Umbilical cord (tissue), 2 donors: ENCODE data around the gene CDKAL1. TPM values are rescaled to one million over a fixed set of nuclear protein-coding genes. Genes with fewer than 3 reads are reported as not detected.
"Not testable (repeated sequence)": the region's sequence is repeated elsewhere in the genome, so short reads cannot be mapped to it uniquely, and the experiment has no call there.

Source experiments
- DNase-seq: peaks from one replicate; pipeline ENCODE4 v3.0.0-alpha.2; 2015; ENCODE audit warnings: low spot score
- total RNA-seq: library from RNA; depleted of rRNA; stranded (reverse); fragments of >200 nt; gene quantifications from one replicate; pipeline ENCODE4 v1.2.3, GENCODE V29; 2014; ENCODE audit warnings: low replicate concordance; ENCODE audit not compliant: insufficient read depth

The CDKAL1 gene
- total RNA-seq, 1 donor from 2014 or later, result 24.6 TPM

DNA sequence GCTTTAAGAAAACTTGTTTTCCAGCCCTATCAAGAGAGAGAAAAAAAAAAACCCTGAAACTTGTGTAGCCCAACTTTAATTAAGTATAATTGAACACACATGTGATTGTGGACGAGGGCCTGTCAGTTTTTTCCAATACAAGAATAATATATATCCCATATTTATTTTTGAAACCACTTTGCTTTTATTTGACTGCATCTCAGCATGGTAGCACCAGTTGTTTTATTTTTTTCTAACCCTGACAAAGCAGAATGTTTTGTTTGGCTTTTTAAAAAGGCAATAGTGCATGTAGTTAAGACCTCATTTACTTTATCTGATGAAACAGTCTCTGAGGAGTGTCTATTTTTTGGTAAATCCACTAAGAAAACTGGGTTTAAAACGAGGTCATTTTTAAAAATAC lies 257.7 kb downstream of the CDKAL1 start:
- no peak for DNase-seq

DNA sequence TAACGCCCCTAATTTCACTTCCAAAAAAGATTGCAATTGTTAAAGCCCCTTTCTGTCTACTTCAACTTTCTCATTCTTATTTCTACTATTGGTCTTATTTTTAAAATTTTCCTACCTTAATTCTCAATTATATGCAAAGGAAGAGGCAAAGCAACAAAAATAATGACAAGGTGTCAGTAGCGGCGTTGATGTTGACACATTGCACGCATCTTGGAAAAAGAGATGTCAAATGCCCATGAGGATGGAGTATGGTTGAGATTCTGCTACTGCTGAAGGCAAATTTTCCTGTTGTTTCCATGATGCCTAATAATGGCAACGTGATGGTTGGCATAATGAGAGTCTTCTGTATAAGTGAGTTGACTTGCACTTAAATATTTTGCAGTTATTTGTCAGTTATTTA lies 258.9 kb downstream of the CDKAL1 start:
- no peak for DNase-seq

DNA sequence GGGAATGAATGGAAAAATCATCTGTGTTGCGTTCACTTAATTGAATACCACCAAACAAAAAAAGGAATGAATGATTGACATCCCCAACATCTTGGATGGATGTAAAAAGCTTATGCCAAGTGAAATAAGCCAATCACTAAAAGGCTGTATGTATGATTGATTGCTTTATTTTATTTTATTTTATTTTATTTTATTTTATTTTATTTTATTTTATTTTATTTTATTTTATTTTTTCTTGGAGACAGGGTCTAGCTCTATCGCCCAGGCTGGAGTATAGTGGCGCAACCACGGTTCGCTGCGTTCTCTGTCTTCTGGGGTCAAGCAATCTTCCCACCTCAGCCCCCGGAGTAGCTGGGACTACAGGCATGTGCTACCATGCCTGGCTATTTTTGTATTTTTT lies 263.3 kb downstream of the CDKAL1 start:
- no peak for DNase-seq

DNA sequence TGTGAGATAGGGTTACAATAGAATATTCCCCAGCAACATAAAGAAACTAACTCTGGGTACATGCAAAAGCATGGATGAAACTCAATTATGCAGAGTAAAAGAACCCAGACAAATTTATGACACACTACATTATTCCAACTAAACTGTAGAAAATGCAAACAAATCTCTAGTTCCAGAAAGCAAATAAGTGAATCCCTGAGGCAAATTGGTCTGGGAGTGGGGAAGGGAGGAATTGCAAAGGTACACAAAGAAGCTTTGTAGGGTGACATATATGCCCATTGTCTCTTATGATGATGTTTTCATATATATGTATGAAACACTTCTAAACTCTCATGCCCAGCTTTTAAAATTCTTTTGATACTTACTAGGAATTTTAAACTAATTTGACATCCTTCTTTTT lies 266.0 kb downstream of the CDKAL1 start:
- no peak for DNase-seq

DNA sequence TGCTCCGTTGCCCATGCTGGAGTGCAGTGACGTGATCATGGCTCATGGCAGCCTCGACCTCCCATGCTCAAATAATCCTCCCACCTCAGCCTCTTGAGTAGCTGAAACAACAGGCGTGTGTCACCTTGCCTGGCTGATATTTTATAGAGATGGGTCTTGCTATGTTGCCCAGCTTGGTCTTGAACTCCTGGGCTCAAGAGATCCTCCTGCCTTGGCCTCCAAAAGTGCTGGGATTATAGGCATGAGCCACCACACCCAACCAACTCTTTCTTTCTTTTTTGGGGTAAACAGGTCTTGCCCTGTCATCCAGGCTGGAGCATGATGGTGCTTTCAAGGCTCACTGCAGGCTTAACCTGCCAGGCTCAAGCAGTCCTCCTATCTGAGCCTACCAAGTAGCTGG lies 266.4 kb downstream of the CDKAL1 start:
- DNase-seq, result no peak

DNA sequence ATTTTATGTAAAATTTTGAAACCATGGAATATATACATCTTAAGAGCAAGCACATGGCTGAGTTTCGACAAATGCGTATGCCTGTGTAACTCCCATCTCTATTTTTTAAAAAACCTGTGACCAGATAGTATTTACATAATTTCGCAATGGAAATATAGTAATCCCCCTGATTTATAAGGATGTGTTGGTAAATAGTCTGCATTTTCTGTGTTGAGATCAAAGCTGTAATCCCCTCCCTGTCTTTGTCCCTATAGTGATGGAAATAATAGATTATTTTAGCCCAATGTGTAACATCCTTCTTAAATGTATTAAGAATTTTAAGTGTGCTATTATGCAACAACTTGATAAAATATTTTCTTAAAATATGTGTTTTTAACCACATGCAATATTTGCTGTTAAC lies 267.3 kb downstream of the CDKAL1 start:
- DNase-seq, result no peak

DNA sequence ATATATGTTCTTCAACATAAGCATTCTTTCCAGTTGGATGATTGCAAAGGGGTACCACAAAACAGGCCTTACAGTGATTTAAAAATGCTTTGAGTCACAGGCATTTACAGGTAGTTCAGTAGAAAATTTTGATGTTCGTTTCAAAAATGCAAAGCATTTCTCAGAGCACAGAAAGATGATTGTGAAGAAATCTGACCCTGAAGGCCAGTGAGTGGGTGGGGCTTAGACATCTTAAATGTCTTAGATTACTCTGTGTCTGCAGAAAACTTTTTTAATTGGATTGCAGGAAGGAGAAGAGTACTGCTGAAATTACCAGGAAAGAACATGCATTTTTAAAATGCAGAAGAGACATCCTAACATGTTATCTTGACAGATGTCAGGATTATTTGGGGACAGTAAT lies 268.3 kb downstream of the CDKAL1 start:
- DNase-seq, result peak; percentile 20

DNA sequence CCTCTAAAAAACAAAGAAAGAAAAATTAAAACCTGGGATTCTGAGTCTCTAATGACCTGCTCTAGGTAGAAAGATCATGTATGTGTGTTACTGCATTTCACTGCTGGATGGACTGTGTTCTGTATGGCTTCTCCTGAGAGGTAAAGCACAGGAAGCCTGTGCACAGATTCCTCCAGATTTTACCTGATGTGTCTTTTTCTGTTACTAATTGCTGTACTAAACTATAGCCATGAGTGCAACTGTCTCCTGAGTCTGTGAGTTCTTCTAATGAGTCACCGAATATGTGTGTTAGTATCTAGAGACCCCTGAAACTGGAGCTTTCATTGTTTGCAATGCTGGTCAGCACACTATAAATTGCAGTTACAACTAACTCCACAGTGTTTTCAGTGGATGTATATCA lies 270.8 kb downstream of the CDKAL1 start:
- no peak for DNase-seq

DNA sequence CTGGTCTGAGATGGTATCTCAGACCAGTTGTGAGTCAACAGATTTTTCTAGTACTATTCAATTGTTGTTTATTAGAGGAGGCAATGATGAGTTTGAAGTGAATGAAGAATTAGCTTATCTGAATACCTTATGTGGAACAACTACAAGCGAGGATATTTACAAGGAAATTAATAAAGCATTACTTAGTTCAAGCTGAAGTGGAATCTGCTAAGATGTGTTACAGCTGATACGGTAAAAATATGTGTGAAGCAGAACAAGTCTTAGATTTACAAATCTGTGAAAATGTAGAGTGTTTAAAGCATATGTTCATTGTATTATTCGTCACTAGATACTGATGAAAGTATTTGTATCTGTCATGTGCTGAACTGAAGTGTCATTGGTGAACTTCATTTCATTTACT lies 272.4 kb downstream of the CDKAL1 start:
- no peak for DNase-seq

DNA sequence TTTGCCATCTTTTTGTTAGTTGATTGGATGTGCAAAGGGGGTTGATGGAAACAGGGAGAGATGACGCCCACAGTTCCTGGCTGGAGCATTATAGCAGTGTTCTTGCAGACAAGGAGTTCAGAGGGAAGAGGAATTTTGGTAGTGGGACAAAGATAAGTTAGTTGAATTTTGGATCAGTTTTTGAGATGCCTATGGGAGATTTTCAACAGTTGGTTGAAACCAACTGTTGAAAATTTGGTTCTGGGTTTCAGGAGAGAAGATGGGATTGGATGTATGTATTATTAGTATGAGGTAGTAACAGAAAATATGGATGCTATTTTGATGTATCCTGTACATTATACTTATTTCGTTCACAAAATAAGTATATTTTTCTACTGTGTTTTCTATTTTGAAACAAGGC lies 274.2 kb downstream of the CDKAL1 start:
- DNase-seq, result no peak

DNA sequence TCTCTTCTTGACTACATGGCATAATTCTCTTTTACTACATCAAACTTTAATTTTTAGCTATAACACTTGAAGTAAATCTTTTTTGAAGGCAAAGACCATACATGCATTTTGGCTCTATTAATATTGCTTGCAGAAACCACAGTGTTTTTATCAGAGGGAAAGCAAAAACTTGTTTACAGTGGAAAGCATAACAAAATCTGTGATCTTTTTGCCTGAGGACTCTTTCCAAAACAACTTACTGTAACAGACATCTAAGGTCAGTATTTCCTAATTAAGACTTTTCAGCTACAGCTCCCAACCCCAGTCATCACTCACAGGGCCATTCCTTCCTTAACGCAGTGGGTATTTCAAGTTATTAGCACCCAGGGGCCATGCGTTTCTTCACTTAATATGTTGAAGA lies 274.7 kb downstream of the CDKAL1 start:
- no peak for DNase-seq

DNA sequence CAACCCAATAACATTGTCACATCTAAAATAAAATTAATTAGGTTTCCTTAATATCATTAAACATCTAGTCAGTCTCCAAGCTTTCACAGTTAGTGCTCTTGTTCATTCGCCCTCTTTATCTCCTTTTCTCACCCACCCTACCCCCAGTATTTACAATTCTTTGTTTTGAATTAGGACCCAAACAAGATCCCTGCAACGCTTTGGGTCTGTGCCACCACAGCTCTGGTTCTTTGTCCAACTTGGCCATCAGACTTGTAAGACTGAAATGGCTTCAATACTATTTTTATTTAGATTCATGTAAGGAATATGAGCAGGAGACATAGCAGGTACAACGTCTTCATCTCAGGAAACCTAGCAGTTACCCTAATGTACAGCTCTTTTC lies 276.5 kb downstream of the CDKAL1 start:
- no peak for DNase-seq

DNA sequence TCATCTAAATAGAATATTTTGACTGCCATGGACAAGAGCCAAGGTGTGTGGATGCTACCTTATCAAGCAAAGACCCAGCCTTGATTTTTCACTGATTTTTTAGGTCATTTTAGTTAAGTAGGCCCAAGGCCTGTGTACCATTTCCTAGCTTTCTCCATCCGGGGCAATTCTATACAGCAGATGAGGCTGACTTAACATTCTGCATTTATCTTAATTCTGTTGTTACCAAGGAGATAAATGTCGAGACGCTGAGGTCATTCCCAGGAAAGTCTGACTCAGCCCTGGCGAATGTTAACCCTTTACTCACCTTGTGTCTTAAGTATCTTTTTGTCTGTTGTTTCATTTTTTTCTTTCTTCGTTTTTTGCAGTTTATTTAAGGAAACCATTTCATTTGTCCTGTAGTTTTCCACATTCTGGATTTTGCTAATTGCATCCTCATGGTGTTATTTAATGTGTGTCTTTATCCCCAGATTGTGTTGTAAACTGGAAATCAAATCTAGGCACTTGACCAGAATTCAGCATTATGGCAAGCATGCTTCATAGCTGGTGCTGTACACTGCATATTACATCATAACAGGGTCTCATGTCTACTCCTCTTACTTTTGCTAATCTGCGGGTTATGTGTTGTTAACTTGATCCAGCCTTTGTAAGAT lies 277.0 kb downstream of the CDKAL1 start:
- peak; percentile 62 for DNase-seq

DNA sequence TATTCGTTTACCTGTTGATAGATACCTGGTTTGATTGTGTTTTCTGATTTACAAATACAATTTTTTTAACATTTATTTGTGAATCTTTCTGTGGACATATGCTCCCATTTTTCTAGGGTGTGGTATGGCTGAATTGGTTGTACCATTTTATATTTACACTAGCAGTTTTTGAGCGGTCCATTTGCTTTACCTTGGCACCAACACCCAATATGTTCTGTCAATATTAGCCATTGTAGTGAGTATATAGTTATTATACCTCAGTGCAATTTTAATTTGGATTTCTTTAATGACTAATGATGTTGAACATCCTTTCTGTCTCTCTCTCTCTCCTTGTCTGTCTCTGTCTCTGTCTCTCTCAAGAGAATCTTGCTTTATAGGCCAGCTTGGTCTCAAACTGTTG lies 278.5 kb downstream of the CDKAL1 start:
- no peak for DNase-seq

DNA sequence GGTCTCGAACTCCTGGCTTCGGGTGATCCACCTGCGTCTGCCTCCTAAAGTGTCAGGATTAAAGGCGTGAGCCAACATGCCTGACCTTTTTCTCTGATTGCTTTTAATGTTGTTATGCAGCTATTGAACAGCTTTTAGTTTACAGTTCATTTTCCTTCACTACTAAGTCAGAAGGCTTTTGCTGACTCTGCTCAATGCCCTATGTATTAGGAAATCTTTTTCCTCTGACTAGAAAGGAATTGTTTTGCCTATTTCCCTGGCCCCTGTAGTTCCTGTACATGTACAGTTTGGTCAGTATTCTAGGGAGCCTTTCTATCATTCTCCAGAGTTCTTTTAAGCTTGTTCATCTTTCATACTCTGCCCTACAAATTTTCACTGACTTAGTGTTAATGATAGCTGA lies 280.2 kb downstream of the CDKAL1 start:
- no peak for DNase-seq

DNA sequence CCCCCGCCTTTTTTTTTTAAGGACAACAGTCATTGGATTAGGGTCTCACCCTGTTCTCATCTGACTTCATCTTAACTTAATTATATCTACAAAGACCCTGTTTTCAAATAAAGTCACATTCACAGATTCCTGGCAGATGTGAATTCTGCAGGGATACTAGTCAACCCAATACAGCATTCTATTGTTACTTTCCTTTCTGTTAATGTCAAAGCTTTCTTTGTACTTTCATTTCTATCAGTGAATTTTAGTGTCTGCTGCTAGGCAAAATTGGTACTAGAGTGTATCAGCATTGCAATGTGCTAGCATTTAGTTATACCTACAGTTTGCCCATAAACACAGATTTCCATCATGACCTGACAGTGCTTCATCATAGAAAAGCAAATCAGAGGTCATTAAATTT lies 281.9 kb downstream of the CDKAL1 start:
- no peak for DNase-seq

DNA sequence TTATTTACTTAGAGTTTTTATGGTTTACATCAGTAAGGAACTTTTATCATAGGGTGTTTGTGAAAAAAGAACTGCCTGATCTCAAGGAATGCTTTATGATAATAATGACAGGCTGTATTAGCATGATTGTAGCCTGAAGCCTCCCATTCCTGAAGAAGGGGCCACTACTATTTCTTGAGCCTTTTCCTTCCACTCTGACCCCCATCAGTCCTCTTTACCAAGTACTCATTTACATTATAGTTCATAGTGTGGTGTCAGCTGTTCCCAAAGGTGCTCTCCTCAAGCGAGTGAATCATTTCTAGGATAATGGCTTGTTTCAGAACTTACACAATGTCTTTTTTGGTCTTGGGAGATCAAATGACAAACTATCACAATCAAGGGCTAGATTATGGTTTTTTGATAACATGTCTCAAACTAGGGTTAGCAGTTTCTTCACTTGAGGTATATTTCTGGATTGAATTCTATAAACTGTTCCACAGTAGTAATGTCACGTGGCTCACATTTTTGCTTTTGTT lies 283.6 kb downstream of the CDKAL1 start:
- no peak for DNase-seq

DNA sequence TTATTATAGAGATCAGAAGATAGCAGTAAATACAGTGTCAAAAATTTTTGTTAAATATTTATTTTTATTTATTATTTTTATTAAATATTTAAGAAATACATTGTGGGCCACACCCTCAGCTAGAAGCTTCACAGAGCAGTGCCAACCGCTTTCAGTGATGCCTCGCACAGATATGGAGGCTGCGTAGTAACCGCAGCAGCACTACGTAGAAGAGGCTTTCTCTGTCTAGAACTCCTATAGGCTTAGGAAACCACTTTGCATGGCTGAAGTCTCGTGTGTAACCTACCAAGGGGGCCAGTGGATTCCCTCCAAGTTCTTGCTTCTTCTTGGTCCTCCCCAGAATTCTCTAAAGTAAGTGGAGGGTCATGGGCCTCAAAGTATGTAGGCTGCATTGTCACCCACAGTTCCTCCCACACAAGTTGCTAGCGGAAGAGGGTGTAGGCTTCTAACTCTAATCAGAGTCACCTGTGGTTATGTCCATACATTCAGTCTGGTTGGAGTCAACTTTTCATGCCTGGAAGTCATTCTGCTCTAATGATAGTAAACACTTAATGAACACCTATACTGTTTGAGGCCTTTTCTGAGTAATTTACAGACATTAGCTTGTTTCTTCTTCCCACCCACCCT lies 285.6 kb downstream of the CDKAL1 start:
- no peak for DNase-seq

DNA sequence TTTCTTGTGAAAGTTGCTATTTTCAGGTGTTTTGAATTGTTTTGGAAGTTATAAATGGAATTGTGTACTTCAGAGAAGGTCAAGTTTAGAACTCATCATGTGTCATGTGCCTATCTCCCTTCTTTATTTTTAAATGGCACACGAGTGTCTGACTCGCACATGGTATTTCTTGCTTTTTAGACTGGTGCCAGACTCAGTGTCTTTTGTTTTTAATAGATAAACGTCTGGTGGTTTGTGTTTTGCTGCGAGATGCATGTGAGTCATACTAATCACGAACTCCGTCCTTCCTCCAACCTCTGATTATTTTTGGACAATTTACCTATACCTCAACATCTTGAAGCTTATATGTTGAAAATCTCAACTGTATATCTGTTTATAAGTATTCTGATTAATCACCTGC lies 292.1 kb downstream of the CDKAL1 start:
- no peak for DNase-seq

DNA sequence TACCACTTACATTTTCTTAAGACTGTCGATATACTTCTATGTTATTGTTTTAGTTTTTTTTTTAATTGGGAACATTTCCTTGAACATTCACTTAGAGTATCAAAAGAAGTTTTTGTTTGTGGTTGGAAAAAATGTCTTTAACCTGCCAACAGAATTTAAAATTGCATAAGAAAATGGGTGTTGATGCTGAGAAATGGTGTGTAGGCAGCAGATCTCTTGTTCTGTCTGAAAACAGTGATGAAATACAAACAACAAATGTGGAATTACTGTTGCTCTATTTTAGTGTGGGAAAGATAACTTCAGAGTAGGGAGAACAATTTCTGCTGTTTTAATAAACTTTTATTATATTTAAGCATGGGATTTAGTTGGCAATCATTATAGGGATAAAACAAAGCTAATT lies 293.5 kb downstream of the CDKAL1 start:
- DNase-seq, result no peak

DNA sequence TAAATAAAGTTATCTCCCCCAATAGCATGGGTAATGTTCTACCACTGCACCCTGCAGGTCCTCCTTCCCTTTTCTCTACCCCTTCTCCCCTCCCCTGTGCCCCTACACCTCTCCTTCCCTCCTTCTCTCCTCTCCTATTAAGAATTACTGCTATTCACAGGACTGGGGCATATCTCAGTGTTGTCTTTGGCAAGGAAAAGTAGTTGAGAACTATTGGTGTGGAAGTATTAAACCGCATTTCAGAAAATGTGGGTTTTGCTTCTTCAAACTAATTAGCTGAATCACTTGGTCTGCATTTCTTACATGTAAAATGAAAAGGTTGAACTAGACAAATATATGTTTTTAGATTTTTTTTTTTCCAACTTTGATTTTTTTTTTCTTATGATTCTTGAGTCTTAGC lies 296.3 kb downstream of the CDKAL1 start:
- no peak for DNase-seq

DNA sequence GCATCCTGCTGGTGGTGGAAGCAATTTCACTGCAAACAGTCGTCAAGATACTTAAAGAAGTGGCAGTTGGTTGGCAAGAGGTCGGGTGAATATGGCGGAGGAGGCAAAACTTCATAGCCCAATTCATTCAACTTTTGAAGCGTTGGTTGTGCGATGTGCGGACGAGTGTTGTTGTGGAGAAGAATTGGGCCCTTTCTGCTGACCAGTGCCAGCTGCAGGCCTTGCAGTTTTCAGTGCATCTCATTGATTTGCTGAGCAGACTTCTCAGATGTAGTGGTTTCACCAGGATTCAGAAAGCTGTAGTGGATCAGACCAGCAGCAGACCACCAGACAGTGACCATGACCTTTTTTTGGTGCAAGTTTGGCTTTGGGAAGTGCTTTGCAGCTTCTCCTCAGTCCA lies 297.0 kb downstream of the CDKAL1 start:
- not testable (repeated sequence) for DNase-seq

DNA sequence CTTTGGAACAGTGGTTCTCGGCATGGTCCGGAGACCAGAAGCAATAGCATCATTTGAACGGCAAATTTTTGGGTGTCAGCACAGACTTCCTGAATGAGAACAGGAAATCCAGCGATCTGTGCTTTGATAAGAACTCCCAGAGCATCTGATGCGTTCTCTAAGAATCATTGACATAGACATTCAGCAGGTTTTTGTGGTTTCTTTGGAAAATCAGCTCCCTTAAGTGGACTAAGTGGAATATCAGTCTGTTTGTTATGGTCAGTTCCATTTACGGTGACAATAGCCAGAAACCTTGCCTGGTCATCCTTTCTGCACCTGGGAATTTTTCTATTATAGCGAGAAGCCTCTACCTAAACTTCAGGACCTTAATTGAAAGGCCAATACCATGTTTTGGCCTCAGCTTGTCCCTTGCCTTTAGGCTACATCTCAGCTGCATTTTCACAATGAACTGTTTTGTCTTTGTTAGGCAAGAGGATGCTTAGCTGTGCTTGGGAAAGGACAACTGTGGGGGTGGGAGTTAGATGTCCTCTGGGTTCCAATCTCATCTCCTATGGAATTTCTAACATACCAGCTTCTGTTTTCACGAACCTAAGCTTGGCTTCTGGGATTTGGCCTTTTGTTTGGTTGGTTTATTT lies 299.7 kb downstream of the CDKAL1 start:
- no peak for DNase-seq
